UCSD-AML1 (cell line): ENCODE measurements around the gene GNAS-AS1.
A peak's percentile ranks its signal among the peaks of the same experiment; 100 is the strongest.

ENCODE experiments used
- DNase-seq: peaks from one replicate; lab custom pipeline; 2025; ENCODE audit not compliant: unreplicated experiment; lab: John Stamatoyannopoulos, UW

GNAS-AS1 gene

GRCh38 chr20:58886546-58886945 is 35.8 kb upstream of the GNAS-AS1 start:
- no peak for DNase-seq

GRCh38 chr20:58884966-58885365 is 34.3 kb upstream of the GNAS-AS1 start:
- DNase-seq, result no peak

- no peak for DNase-seq
Measured at GRCh38 chr20:58883241-58883691, 32.6 kb upstream of the GNAS-AS1 start.

- DNase-seq, result no peak
Measured at GRCh38 chr20:58882704-58883089, 32.0 kb upstream of the GNAS-AS1 start.

GRCh38 chr20:58880994-58881752 is 30.5 kb upstream of the GNAS-AS1 start:
- DNase-seq, result no peak

- no peak for DNase-seq
Measured at GRCh38 chr20:58880441-58880840, 29.7 kb upstream of the GNAS-AS1 start.

GRCh38 chr20:58878399-58878798 is 27.7 kb upstream of the GNAS-AS1 start:
- DNase-seq, result no peak

- DNase-seq, result no peak
Measured at GRCh38 chr20:58877976-58878360, 27.3 kb upstream of the GNAS-AS1 start.

GRCh38 chr20:58877050-58877975 is 26.6 kb upstream of the GNAS-AS1 start:
- DNase-seq, result no peak

GRCh38 chr20:58876437-58876836 is 25.7 kb upstream of the GNAS-AS1 start:
- DNase-seq, result no peak

GRCh38 chr20:58875541-58876134 is 24.9 kb upstream of the GNAS-AS1 start:
- DNase-seq, result no peak

GRCh38 chr20:58875111-58875510 is 24.4 kb upstream of the GNAS-AS1 start:
- DNase-seq, result no peak

- no peak for DNase-seq
Measured at GRCh38 chr20:58874469-58874868, 23.8 kb upstream of the GNAS-AS1 start.

GRCh38 chr20:58871533-58872102 is 20.9 kb upstream of the GNAS-AS1 start:
- DNase-seq, result no peak

GRCh38 chr20:58870293-58871014 is 19.8 kb upstream of the GNAS-AS1 start:
- DNase-seq, result peak; percentile 45

GRCh38 chr20:58869662-58870227 is 19.0 kb upstream of the GNAS-AS1 start:
- no peak for DNase-seq

- DNase-seq, result no peak
Measured at GRCh38 chr20:58868795-58869194, 18.1 kb upstream of the GNAS-AS1 start.

- no peak for DNase-seq
Measured at GRCh38 chr20:58867211-58867610, 16.5 kb upstream of the GNAS-AS1 start.

GRCh38 chr20:58865843-58866242 is 15.1 kb upstream of the GNAS-AS1 start:
- no peak for DNase-seq

- no peak for DNase-seq
Measured at GRCh38 chr20:58864346-58864745, 13.6 kb upstream of the GNAS-AS1 start.
